Kidney (tissue), 14 donors: ENCODE data around the gene SF3B6. TPM values are rescaled to one million over a fixed set of nuclear protein-coding genes. Genes with fewer than 3 reads are reported as not detected.

Experiments used
- DNase-seq, 5 donors: peaks; one replicate each; pipeline ENCODE4 v3.0.0-alpha.2; 2013 to 2020
- FAIRE-seq: peaks from 2 replicates; lab custom pipeline; 2012; peaks lifted over from hg19 to GRCh38; lab: Jason Lieb, UNC
- H3K27ac ChIP-seq, 2 donors: one replicate each; pipeline ENCODE4 v1.7.0; 2013; ENCODE audit warnings: low read depth in 2 of 2, low read length in 2 of 2, inconsistent platforms in 1 of 2
- H3K27me3 ChIP-seq: one replicate; pipeline ENCODE4 v1.7.1; 2013; ENCODE audit warnings: low read length, inconsistent platforms; ENCODE audit not compliant: control insufficient read depth, insufficient read depth
- H3K36me3 ChIP-seq, 3 donors: one replicate each; pipeline versions ENCODE4 v1.7.0 to v1.7.1; 2013; ENCODE audit warnings: low read length in 3 of 3, control low read depth in 1 of 3, inconsistent platforms in 1 of 3; ENCODE audit not compliant: insufficient read depth in 3 of 3, control insufficient read depth in 2 of 3
- H3K4me1 ChIP-seq, 3 donors: one replicate each; pipeline versions ENCODE4 v1.7.0 to v1.7.1; 2013; ENCODE audit warnings: low read length in 3 of 3, inconsistent platforms in 1 of 3, low read depth in 1 of 3; ENCODE audit not compliant: control insufficient read depth in 2 of 3, insufficient read depth in 2 of 3
- H3K4me3 ChIP-seq, 3 donors: one replicate each; pipeline versions ENCODE4 v1.7.0 to v1.8.1; 2013; ENCODE audit warnings: low read length in 3 of 3, control low read depth in 1 of 3, inconsistent platforms in 1 of 3
- H3K9ac ChIP-seq, 3 donors: one replicate each; pipeline versions ENCODE4 v1.7.0 to v1.7.1; 2013; ENCODE audit warnings: low read length in 3 of 3, control low read depth in 1 of 3, inconsistent platforms in 1 of 3
- H3K9me3 ChIP-seq, 3 donors: one replicate each; pipeline versions ENCODE4 v1.7.0 to v1.7.1; 2013; ENCODE audit warnings: low read length in 3 of 3, control low read depth in 1 of 3, inconsistent platforms in 1 of 3; ENCODE audit not compliant: control insufficient read depth in 2 of 3, insufficient read depth in 1 of 3
- intact Hi-C: fragments of 100-400 bp; cut with DNase I; formaldehyde crosslinking; loops from one replicate; pipeline ENCODE4 v1.11.1; 2022
- polyA plus RNA-seq: library from polyadenylated mRNA; stranded (reverse); fragments of 350-450 nt; fragmentation: Illumina TruSeq; extraction: RNeasy Lipid Tissue Mini Kit (QIAGEN cat#74804); gene quantifications from one replicate; pipeline ENCODE4 v1.2.3, GENCODE V29; 2014; ENCODE audit warnings: low read depth, low replicate concordance; ENCODE audit not compliant: insufficient read depth
- total RNA-seq: library from RNA; stranded (reverse); fragmentation: NEBNext Ultra II Directional; extraction: Animal tissue kit (Norgen Biotek cat#: 25700); gene quantifications from one replicate; pipeline ENCODE4 v1.2.1, GENCODE V29; 2021
- TF ChIP-seq, protein P1 (sequence below): IDR thresholded peaks from 3 replicates; pipeline ENCODE4 v1.5.1; 2012; ENCODE audit warnings: mild to moderate bottlenecking, moderate library complexity, borderline replicate concordance; ENCODE audit not compliant: insufficient read depth; ENCODE audit errors: extremely low read depth
- donor health status: control.
- donor health status: control.
- donor health status: control.
- donor health status: control.
- donor health status: control.
- donor health status: DM: yes; HTN: yes; CAD: no.
- donor health status: Normal renal cell carcinoma (clear cell type).

The SF3B6 gene
- total and polyA plus RNA-seq, 2 donors from 2014 or later, result 74.8 to 170 TPM

GRCh38 chr2:24076849-24077534 is 866 bp upstream of the SF3B6 start:
- H3K4me1 ChIP-seq, result peaks cover 0 to 5% (median 0%) of the 10 kb centered on the region in 3 donors
- no peak for FAIRE-seq
- DNase-seq, result peak in 1 of 5 donors; percentile 53
- H3K9me3 ChIP-seq, result no peaks in the 10 kb centered on the region
- H3K36me3 ChIP-seq, result peaks cover 8 to 18% (median 9%) of the 10 kb centered on the region in 3 donors
- TF ChIP-seq, protein P1, sequence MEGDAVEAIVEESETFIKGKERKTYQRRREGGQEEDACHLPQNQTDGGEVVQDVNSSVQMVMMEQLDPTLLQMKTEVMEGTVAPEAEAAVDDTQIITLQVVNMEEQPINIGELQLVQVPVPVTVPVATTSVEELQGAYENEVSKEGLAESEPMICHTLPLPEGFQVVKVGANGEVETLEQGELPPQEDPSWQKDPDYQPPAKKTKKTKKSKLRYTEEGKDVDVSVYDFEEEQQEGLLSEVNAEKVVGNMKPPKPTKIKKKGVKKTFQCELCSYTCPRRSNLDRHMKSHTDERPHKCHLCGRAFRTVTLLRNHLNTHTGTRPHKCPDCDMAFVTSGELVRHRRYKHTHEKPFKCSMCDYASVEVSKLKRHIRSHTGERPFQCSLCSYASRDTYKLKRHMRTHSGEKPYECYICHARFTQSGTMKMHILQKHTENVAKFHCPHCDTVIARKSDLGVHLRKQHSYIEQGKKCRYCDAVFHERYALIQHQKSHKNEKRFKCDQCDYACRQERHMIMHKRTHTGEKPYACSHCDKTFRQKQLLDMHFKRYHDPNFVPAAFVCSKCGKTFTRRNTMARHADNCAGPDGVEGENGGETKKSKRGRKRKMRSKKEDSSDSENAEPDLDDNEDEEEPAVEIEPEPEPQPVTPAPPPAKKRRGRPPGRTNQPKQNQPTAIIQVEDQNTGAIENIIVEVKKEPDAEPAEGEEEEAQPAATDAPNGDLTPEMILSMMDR, result no peak
- H3K27me3 ChIP-seq, result no peaks in the 10 kb centered on the region
- intact Hi-C loops, result no loop called here
- H3K27ac ChIP-seq, result peak overlapping the region; percentile 87 to 97
- H3K9ac ChIP-seq, result peak overlapping the region; percentile 11 to 87 (median 77)
- H3K4me3 ChIP-seq, result peak overlapping the region; percentile 67 to 99 (median 94)

GRCh38 chr2:24075259-24075658 is 867 bp downstream of the SF3B6 start:
- no peak overlapping the region for H3K27ac ChIP-seq
- H3K4me1 ChIP-seq, result peaks cover 0 to 5% (median 0%) of the 10 kb centered on the region in 3 donors
- peak overlapping the region in 2 of 3 donors; percentile 82 to 92 for H3K9ac ChIP-seq
- no peaks in the 10 kb centered on the region for H3K9me3 ChIP-seq
- H3K27me3 ChIP-seq, result no peaks in the 10 kb centered on the region
- DNase-seq, result peak in 1 of 5 donors; percentile 2
- peak overlapping the region; percentile 94 to 100 (median 99) for H3K4me3 ChIP-seq
- no peak for FAIRE-seq
- peaks cover 5 to 22% (median 10%) of the 10 kb centered on the region in 3 donors for H3K36me3 ChIP-seq
- intact Hi-C loops, result no loop called here
- TF ChIP-seq, protein P1, result no peak

- no peak overlapping the region for H3K9ac ChIP-seq
- FAIRE-seq (no peak), DNase-seq (no peak)
- no peak overlapping the region for H3K27ac ChIP-seq
- H3K27me3 ChIP-seq, result no peaks in the 10 kb centered on the region
- TF ChIP-seq, protein P1, result no peak
- peaks cover 3 to 23% (median 7%) of the 10 kb centered on the region in 3 donors for H3K36me3 ChIP-seq
- no peaks in the 10 kb centered on the region for H3K9me3 ChIP-seq
- intact Hi-C loops, result no loop called here
- no peak overlapping the region for H3K4me3 ChIP-seq
- H3K4me1 ChIP-seq, result peaks cover 0 to 5% (median 0%) of the 10 kb centered on the region in 3 donors
Measured at GRCh38 chr2:24073816-24074215, 2.3 kb downstream of the SF3B6 start.
